HG03571 (cell line): ENCODE results near the gene LYZ.
"Not testable (repeated sequence)": the region's sequence is repeated elsewhere in the genome, so short reads cannot be mapped to it uniquely, and the experiment has no call there.

Experiments used
- ATAC-seq: cut with Tn5 transposase; IDR thresholded peaks from one replicate; pipeline ENCODE4 v1.9.1; 2021; ENCODE audit not compliant: unreplicated experiment

LYZ gene

DNA sequence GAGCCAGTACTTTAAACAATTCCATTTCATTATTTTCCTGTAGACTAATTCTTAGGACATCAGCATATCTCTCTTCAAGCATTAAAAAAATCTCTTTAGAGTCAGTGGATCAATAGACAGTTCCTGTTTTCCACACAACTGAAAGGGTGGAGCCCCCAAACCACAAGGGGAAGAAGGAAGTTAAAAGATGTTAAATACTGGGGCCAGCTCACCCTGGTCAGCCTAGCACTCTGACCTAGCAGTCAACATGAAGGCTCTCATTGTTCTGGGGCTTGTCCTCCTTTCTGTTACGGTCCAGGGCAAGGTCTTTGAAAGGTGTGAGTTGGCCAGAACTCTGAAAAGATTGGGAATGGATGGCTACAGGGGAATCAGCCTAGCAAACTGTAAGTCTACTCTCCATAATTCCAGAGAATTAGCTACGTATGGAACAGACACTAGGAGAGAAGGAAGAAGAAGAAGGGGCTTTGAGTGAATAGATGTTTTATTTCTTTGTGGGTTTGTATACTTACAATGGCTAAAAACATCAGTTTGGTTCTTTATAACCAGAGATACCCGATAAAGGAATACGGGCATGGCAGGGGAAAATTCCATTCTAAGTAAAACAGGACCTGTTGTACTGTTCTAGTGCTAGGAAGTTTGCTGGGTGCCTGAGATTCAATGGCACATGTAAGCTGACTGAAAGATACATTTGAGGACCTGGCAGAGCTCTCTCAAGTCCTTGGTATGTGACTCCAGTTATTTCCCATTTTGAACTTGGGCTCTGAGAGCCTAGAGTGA is at the start of gene LYZ:
Gene LYZ (plus strand): TSS at position 220 of the 777 bp plus-strand sequence. CDS start 28 bp downstream, at position 248.
- ATAC-seq, result no peak

DNA sequence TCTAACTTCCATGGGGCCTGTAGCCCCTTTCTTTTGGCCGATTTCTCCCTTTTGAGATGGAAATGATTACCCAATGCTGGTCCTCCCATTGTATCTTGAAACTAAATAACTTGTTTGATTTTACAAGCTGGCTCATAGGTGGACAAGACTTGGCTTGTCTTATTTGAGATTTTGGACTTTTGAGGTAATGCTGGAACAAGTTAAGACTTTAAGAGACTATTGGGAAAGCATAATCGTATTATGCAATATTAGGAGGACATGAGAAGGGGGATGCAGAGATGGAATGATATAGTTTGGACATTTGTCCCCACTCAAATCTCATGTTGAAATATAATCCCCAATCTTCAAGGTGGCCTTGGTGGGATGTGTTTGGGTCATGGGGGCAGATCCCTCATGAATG is 49.2 kb upstream of the LYZ start:
- no peak for ATAC-seq

DNA sequence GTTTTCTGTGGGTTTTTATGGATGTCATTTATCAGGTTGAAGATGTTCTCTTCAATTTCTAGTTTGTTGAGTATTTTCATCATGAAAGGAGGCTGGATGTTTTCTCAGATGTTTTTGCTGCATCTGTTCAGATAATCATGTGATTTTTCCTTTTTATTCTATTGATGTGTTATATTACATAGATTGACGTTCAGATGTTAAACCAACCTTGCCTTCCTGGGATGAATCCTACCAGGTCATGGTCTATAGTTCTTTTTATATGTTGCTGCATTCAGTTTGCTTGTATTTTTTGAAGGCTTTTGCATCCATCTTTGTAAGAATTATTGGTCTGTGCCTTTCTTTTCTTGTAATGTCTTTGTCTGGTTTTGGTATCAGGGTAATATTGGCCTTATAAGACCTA is 43.9 kb upstream of the LYZ start:
- no peak for ATAC-seq

DNA sequence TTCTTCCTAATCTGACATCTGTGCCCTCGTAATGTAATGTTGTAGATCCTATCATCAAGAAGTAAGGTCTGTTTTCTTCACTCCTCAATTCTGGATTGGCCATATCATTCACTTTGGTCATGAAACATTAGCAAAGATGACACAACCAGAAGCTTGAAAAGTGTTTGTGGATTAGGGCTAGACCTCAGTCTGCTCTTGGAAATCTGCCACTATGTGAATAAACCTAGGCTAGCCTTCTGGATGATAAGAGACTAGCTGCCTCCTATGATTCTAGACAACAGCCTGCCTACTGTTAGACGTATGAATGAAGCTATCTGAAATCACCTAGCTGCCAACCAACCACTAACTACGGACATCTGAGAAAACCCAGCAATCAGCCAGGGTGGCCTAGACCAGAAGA is 38.7 kb upstream of the LYZ start:
- ATAC-seq, result no peak

DNA sequence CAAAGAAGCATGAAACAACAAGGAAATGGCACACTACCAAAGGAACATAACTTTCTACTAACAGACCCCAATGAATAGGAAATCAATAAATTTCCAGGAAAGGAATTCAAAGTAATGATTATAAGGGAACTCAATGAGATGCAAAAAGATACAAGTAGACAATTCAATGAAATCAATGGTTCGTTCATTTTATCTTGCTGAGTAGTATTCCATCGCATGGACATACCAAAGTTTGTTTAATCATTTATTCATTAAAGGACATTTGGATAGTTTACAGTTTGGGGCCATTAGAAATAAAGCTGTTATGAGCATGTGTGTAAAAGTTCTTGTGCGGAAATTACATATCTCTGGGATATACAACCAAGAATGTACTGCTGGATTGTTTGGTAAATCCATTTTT is 35.0 kb upstream of the LYZ start:
- ATAC-seq, result no peak

DNA sequence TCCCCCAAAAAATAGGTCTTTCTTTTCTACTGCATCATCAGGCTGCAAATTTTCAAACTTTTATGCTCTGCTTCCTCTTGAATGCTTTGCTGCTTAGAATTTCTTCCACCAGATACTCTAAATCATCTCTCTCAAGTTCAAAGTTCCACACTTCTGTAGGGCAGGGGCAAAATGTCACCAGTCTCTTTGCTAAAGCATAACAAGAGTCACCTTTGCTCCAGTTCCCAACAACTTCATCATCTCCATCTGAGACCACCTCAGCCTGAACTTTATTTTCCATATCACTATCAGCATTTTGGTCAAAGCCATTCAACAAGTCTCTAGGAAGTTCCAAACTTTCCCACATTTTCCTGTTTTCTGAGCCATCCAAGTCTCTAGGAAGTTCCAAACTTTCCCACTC is 31.4 kb upstream of the LYZ start:
- ATAC-seq, result not testable (repeated sequence)

DNA sequence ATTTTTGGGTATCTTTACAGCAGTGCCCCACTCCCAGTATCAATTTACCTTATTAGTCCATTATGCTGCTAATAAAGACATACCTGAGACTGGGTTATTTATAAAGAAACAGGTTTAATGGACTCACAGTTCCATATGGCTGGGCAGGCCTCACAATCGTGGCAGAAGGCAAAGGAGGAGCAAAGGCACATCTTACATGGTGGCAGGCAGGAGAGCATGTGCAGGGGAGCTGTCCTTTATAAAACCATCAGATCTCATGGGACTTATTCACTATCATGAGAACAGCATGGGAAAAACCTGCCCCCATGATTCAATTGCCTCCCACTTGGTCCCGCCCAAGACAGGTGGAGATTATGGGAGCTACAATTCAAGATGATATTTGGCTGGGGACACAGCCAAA is 30.9 kb upstream of the LYZ start:
- not testable (repeated sequence) for ATAC-seq

DNA sequence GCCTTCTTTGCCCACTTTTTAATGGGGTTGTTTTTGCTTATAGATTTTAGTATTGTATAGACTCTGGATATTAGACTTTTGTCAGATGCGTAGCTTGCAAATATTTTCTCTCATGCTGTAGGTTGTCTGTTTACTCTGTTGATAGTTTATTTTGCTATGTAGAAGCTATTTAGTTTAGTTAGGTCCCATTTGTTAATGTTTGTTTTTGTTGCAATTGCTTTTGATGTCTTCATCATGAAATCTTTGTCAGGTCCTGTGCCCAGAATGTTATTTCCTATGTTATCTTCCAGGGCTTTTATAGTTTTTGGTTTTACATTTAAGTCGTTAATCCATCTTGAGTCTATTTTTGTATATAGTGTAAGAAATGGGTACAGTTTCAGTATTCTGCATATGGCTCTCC is 30.0 kb upstream of the LYZ start:
- ATAC-seq, result no peak

DNA sequence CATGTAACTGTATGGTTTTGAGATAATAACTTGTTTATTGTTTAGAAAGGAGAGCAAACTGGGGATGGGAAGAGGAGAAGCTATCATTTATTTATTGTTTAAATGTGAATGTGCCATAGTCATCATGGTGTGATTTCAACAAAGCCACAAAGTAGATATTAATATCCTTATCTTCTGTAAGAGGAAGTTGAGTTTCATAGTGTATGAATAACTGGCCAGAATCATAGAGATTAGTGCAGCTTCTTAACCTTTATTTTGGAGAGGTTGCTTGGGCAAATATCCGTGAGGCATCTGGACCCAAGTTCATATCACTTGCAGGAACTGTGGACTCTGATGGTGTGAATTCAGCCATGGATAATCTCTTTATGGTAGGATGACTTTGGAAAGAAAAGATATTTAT is 26.8 kb upstream of the LYZ start:
- no peak for ATAC-seq

DNA sequence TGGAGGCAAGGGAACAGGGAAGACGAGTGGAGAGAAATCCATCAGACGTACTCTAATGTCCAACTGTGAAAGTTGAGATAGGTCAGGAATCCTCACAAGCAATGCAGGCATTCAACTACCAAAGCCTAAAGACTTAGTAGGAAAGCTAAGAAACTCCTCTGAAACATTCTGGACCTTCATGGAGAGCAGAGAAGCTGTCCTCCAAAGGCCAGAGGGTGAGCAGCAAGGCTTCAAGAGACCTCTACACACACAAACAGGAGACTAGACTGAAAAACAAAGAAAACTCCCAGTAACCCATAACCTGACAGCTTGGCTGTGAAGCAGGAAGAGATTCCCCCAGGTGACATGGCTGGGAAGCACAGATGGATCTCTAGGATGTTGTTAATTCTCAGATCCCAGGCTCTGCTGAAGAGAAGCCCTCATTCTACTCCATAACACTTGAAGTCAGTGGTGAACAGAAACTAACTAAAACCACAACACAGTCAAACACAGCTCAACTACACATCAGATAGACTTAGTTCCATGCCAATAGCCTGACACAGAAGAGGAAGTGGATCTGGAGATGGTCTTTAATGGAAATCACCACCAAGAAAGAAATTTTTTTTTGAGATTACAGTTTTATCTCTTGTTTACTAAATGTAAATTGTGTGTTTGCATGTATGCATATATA is 23.2 kb upstream of the LYZ start:
- peak; percentile 95 for ATAC-seq

DNA sequence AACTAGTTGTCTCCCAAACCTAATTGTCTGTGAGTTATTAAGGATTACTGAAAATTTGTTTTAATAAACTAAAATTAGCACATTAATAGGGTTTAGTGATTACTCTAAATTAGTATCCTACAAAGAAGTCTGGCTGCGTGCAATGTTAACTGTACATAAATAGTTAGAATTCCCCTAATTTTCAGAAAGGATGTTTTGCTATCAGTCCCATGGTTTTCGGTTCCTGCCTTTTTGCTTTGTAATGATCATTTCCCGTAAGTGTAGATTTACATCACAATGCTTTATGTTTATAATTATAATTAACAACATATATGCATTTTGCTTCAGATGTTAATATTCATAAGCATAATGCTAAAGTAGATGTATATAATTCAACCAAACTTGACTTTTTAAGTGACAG is 19.8 kb upstream of the LYZ start:
- ATAC-seq, result no peak

DNA sequence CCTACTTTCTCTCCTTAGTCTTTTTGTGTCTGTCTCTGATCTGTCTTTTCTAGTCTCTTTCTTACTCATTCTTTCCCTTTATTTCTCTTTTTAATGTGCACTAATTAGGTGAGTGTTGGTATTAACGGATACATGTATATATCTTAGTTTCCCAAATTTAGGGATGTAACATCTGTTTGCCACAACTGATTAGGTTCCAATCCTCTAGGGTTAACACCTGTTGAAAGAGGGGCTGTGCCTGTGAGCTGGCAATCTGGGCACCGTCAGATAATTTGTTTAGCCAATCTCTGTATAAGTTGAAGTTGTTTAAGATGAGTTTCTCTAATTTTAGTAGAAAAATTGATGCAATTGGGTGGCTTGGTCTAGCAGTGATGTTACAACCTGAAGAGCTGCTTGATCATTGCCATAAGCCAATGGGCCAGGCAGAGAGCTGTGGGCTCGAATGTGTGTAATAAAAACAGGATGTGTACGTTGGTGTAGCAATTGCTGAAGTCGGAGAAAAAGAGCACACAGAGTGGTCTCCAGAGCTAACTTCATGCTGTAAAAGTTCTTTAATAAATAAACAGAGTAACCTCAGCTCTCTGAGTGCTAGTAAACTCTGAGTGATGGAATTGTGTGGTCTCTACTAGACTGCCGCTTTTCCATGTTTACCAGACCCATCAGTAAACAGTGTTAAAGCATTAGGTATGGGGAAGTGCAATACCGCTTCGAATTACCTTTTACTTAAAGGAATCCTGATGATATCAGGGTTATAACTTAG is 18.3 kb upstream of the LYZ start:
- ATAC-seq, result no peak

DNA sequence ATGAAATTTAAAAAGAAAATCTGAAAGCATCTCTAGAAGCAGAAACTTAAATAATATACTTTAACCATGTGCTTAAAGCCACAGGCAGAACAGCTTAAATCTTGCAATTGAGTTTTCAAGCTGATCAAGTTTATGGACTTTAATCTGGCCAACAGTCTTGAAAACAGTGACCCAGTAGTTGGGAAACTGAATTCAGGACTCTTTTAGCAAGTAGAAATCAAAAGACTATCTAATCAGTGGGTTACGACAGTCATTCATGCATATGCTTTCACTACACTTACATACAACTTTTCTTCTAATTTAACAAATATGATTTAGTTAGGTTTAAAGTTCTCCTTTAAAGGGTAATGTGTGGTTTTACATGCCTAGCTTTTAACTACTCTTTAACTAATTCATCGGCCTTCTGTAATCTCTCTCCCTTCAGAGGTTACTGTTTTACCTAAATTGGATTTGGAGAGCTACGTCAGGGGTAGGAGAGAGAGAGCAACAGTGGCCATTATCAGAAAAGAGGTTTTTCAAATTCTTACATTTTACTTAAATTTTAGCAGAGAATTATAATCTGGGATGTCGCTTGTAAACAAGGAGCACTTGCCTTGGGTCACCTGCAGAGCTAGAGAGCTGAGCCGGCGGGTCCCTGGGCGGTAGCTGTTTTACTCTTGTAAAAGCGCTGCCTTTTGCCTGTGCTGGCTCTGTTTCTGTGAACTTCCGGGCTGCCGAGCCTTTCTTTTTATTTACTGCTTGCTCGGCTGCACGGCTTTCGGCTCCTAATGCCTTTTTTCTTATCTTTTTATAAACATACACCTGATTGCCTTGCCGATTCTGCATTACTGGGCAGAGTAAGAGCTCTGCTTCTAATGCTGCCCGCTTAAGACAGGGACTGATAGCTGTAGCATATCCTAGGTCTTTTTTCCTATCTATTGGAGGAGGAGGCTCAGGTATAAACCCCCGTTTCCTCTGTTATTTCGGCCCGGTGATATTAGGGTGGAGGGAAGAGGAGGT is 17.4 kb upstream of the LYZ start:
- ATAC-seq, result peak; percentile 81

DNA sequence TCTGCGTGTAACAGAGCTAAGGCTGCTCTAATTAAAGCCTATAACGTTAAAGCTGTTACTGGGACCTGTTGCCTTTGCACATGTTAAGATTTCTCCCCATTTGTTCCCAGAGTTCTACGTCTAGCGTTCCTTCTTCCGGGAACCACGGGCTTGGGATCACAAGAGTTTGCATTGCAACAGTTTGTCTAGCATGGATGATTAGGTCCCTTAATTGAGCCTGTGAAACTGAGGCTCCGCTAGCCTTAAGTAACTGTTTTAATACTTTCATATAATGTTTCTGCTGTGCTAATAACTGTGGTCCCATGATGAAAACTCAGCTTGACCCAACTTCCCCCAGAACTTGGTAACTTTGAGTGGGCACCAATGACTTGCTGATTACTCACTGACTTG is 16.7 kb upstream of the LYZ start:
- ATAC-seq, result no peak

DNA sequence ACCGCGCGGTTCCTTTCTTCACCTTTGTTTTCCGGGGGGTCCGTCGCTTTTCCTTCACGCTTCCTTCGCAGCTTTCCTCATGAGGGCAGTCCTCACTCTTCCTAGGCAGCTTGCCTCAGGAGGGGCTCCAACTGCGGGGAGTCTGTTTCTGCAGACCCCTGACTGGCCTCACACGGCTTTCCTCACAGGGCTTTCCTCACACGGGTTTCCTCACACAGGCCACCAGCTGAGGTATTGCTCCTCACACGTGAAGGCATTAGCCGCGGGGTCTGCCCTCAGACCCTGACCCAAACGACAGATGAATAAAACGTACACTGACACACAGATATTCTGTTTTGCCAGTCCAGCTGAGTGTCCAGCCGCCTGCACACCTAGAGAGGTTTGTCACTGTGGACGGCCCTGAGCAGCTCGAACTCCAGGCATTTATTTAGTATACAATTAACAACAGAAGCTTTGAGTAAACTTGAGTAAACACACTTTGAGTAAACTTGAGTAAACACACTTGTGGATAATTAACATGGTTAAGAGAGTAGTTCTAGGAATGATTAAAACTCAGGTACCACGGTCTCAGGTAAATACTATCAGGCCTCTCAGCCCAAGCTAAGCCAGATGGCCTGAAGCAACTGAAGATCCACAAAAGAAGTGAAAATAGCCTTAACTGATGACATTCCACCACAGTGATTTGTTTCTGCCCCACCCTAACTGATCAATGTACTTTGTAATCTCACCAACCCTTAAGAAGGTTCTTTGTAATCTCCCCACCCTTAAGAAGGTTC is 16.1 kb upstream of the LYZ start:
- no peak for ATAC-seq

DNA sequence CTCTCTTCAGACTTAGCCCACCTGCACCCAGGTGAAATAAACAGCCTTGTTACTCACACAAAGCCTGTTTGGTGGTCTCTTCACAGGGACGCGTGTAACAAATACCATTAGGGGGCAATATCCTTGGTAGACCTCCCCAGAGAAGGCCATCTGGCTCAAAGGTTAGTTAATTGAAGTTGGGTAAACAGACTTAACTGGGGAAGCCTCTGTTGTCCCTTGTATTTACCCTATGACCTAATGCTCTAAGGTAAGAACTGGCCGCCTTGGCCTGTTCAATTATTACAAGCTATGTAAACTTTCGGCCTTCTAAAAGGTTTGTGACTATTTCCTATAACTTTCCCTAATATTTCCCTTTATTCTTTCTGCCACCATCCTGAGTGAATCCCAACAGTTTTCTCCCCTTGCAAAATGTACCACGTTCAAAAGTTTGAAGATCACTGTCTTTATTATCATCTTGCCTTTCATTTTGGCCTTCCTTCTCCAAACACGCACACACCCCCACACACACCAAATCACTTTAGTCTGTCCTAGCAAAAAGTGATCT is 15.3 kb upstream of the LYZ start:
- no peak for ATAC-seq

DNA sequence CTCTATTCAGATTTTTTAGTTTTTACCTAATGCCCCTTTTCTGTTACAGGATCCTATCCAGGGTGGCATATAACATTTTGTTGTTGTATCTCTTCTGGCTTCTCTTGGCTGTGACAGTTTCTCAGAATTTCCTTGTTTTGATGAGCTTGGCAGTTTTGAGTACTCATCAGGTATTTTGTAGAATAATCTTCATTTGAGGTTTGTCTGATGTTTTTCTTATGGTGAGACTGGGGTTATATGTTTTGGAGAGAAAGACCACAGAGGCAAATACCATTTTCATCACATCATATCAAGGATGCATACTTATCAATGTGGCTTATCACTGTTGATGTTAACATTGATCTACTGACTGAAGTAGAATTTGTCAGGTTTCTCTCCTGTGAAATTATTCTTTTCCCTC is 14.0 kb upstream of the LYZ start:
- ATAC-seq, result no peak

DNA sequence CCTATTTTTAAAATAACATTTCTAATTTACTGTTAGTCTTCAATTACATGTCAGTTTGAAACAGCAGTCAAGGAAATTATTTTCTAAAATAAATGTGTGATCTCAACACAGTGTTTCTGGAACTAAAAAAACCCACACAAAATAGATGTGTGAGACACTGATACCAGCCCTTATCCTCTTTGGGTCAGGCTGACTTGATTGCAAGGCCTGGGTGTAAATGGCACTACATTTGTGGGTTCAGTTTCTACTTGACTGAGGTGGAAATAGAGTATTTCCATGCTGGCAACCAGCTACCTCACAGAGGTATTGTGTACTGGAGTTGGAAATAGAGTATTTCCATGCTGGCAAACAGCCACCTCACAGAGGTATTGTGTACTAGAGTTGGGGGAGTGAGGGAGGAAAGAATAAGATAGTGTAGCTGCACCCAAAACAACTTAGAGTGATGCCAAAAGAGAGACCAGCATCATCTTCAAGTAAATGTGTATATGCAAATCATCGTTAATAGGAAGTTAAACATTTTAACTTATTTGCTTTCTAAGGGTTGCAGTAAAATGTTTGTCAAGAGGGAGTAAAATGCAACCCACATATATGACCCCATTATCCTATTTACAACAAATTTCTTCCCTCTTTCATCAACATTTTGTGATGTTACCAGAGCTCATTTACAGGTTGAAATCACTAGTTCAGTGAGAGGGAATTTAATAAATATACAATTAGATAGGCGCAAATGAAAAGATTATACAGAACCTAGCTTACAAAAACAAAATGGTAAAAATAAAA is 10.7 kb upstream of the LYZ start:
- no peak for ATAC-seq
